ENCODE measurements around the gene C9orf78. TPM values are rescaled to one million over a fixed set of nuclear protein-coding genes. Genes with fewer than 3 reads are reported as not detected.

C9orf78 gene
- total RNA-seq, 1 experiment from 2014 or later, result 30.0 TPM

DNA sequence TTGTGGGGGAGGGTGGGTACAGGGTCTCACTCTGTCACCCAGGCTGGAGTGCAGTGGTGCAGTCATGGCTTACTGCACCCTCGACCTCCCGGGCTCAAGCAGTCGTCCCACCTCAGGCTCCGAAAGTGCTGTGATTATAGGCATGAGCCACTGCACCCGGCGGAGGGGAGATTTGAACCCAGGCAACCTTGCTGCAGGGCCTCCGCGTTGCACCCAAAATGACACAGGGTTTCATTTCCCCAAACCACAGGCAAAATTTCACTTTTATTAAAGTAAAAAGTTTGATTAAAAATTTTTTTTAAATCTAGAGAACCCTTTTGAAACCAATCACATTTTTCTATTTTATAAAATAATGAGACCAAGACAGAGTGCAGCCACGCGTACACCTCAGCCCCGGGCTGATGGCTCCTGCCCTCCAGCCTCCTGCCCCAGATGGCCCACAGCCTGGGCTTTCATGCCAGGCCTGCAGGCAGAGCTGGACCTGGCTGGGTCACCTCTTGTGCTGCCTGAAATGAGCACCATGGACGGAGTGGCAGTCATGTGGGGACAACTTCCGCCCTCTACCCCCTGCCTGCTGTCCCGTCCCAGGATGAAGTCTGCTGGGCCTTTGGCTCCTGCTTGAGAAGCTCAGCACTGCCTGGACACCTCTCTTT, 30.7 kb upstream of the C9orf78 start:
- no peak for DNase-seq (ENCODE audit: unreplicated experiment)
- intact Hi-C loops (cut with micrococcal nuclease), result no loop called here
- no peak overlapping the region for H3K27ac Mint-ChIP-seq (ENCODE audit: low read depth, unreplicated experiment)
- no peaks in the 10 kb centered on the region for H3K9me3 Mint-ChIP-seq (ENCODE audit: unreplicated experiment)
- peaks cover 5% of the 10 kb centered on the region for H3K4me1 Mint-ChIP-seq (ENCODE audit: insufficient read depth, unreplicated experiment)
- H3K36me3 Mint-ChIP-seq (ENCODE audit: insufficient read depth, unreplicated experiment), result peaks cover 36% of the 10 kb centered on the region
- CTCF ChIA-PET, result interaction anchor here (0.6 kb wide), 1 partner anchor 25 kb away, joined by 3 read pairs; no protein-coding TSS in a partner anchor
- H3K4me3 Mint-ChIP-seq (ENCODE audit: unreplicated experiment), result no peak overlapping the region
- TF ChIP-seq, protein P1, sequence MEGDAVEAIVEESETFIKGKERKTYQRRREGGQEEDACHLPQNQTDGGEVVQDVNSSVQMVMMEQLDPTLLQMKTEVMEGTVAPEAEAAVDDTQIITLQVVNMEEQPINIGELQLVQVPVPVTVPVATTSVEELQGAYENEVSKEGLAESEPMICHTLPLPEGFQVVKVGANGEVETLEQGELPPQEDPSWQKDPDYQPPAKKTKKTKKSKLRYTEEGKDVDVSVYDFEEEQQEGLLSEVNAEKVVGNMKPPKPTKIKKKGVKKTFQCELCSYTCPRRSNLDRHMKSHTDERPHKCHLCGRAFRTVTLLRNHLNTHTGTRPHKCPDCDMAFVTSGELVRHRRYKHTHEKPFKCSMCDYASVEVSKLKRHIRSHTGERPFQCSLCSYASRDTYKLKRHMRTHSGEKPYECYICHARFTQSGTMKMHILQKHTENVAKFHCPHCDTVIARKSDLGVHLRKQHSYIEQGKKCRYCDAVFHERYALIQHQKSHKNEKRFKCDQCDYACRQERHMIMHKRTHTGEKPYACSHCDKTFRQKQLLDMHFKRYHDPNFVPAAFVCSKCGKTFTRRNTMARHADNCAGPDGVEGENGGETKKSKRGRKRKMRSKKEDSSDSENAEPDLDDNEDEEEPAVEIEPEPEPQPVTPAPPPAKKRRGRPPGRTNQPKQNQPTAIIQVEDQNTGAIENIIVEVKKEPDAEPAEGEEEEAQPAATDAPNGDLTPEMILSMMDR (IDR thresholded peaks at IDR 0.05; ENCODE audit: unreplicated experiment), result no peak
- POLR2A ChIA-PET, result no interaction called here
- no TSS peak for BruUV-seq (replicated peaks)
- H3K27me3 Mint-ChIP-seq (ENCODE audit: insufficient read depth, unreplicated experiment), result no peaks in the 10 kb centered on the region

DNA sequence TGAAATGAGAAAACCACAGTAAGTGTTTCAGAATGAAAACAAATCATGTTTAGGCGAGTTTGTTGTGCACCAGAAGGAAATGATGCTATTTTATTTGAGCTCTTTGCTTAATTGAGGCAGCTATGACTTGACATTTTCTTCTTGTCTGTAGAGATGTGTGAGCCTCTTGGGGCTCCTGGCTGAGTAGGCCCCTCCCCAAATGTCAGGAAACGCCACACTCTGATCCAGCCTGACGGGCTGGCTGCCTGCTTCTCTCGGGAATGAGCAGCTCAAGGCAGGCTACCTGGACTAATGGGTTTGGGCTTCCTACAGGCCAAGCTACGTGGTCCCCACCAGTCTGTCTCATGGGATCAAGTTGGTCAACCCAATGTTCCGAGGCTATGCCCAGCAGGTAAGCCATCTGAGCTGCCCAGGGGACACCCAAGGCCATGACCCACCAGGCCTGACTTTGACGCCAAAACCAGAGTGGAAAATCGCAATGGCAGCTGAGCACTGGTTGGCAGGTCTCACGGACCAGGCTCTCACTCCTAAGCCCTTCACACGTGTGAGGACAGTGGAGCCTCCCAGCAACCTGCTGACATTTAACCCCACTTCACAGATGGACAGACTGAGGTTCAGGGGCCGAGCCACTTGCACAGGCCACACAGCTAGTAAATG, 30.0 kb upstream of the C9orf78 start:
- Mint-ChIP-seq H3K36me3 (ENCODE audit: insufficient read depth, unreplicated experiment) (peaks cover 36% of the 10 kb centered on the region), H3K4me3 (ENCODE audit: unreplicated experiment) (no peak overlapping the region), H3K4me1 (ENCODE audit: insufficient read depth, unreplicated experiment) (peaks cover 5% of the 10 kb centered on the region), H3K27me3 (ENCODE audit: insufficient read depth, unreplicated experiment) (no peaks in the 10 kb centered on the region), H3K27ac (ENCODE audit: low read depth, unreplicated experiment) (no peak overlapping the region), H3K9me3 (ENCODE audit: unreplicated experiment) (no peaks in the 10 kb centered on the region)
- ChIA-PET CTCF (no interaction called here), POLR2A (no interaction called here)
- TF ChIP-seq, protein P1 (IDR thresholded peaks at IDR 0.05; ENCODE audit: unreplicated experiment), result no peak
- BruUV-seq (replicated peaks), result no TSS peak
- intact Hi-C loops (cut with micrococcal nuclease), result no loop called here
- no peak for DNase-seq (ENCODE audit: unreplicated experiment)

DNA sequence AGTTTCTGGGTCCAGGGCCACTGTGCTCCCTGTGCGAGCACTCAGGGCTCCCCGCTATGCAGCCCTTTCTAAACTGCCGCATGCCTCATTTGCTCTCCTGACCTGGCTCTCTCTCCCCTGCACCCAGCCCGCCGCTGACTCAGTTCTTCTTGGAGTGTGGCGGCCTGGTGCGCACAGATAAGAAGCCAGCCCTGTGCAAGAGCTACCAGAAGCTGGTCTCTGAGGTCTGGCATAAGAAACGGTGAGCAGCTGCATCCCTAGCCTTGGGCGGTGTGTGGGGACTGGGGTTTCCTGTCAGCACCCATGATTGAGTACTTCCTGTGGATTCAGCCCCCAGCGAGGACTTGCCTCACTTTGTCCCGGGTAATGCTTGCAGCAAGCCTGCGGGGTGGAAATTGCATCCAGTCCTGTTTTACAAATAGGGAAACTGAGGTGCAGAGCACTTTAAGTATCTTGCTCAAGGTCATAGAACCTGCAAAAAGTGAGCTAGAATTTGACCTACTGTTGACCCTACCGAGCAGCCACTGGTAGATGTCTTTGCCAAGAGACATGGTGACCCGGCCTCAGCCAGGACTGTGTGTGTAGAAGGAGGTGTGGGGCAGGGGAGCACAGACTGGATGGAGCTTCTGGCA, 28.1 kb upstream of the C9orf78 start:
- intact Hi-C loops (cut with micrococcal nuclease), result no loop called here
- POLR2A ChIA-PET, result no interaction called here
- Mint-ChIP-seq H3K4me3 (ENCODE audit: unreplicated experiment) (no peak overlapping the region), H3K9me3 (ENCODE audit: unreplicated experiment) (no peaks in the 10 kb centered on the region), H3K36me3 (ENCODE audit: insufficient read depth, unreplicated experiment) (peaks cover 39% of the 10 kb centered on the region), H3K27ac (ENCODE audit: low read depth, unreplicated experiment) (no peak overlapping the region), H3K27me3 (ENCODE audit: insufficient read depth, unreplicated experiment) (no peaks in the 10 kb centered on the region), H3K4me1 (ENCODE audit: insufficient read depth, unreplicated experiment) (peaks cover 5% of the 10 kb centered on the region)
- no TSS peak for BruUV-seq (replicated peaks)
- CTCF ChIA-PET, result no interaction called here
- peak; percentile 85 for DNase-seq (ENCODE audit: unreplicated experiment)
- TF ChIP-seq, protein P1 (IDR thresholded peaks at IDR 0.05; ENCODE audit: unreplicated experiment), result no peak

DNA sequence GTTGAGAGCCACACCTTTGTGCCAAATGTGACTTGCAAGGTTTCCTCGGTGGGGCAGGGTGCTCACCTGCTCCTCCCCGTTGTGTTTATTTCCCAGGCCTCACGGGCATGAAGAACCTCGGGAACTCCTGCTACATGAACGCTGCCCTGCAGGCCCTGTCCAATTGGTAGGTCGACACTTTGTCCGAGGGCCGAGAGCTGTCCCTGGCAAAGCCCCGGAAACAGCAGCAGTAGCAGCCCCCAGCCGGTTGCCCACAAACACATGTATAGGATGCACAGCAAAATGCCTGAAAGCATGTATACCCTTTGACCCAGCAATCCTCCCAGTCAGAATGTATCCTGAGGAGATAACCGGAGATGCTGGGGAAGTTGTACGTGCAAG, 26.4 kb upstream of the C9orf78 start:
- Mint-ChIP-seq H3K36me3 (ENCODE audit: insufficient read depth, unreplicated experiment) (peaks cover 41% of the 10 kb centered on the region), H3K27me3 (ENCODE audit: insufficient read depth, unreplicated experiment) (no peaks in the 10 kb centered on the region)
- POLR2A ChIA-PET, result no interaction called here

More for the DNA sequence above, 26.4 kb upstream of the C9orf78 start:
- intact Hi-C loops (cut with micrococcal nuclease), result no loop called here
- H3K9me3 Mint-ChIP-seq (ENCODE audit: unreplicated experiment), result no peaks in the 10 kb centered on the region
- no peak for DNase-seq (ENCODE audit: unreplicated experiment)
- H3K4me1 Mint-ChIP-seq (ENCODE audit: insufficient read depth, unreplicated experiment), result peaks cover 5% of the 10 kb centered on the region
- no TSS peak for BruUV-seq (replicated peaks)
- no peak overlapping the region for H3K27ac Mint-ChIP-seq (ENCODE audit: low read depth, unreplicated experiment)
- TF ChIP-seq, protein P1 (IDR thresholded peaks at IDR 0.05; ENCODE audit: unreplicated experiment), result no peak
- no peak overlapping the region for H3K4me3 Mint-ChIP-seq (ENCODE audit: unreplicated experiment)
- CTCF ChIA-PET, result no interaction called here

All from MCF 10A (cell line).